Hepatic stellate cell (primary cell): Measurements from ENCODE around the gene ZDHHC20.
A peak's percentile ranks its signal among the peaks of the same experiment; 100 is the strongest.

Source experiments
- DNase-seq: peaks from one replicate; pipeline ENCODE4 v3.0.0; 2011; ENCODE audit warnings: low spot score

The ZDHHC20 gene, protein sequence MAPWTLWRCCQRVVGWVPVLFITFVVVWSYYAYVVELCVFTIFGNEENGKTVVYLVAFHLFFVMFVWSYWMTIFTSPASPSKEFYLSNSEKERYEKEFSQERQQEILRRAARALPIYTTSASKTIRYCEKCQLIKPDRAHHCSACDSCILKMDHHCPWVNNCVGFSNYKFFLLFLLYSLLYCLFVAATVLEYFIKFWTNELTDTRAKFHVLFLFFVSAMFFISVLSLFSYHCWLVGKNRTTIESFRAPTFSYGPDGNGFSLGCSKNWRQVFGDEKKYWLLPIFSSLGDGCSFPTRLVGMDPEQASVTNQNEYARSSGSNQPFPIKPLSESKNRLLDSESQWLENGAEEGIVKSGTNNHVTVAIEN

DNA sequence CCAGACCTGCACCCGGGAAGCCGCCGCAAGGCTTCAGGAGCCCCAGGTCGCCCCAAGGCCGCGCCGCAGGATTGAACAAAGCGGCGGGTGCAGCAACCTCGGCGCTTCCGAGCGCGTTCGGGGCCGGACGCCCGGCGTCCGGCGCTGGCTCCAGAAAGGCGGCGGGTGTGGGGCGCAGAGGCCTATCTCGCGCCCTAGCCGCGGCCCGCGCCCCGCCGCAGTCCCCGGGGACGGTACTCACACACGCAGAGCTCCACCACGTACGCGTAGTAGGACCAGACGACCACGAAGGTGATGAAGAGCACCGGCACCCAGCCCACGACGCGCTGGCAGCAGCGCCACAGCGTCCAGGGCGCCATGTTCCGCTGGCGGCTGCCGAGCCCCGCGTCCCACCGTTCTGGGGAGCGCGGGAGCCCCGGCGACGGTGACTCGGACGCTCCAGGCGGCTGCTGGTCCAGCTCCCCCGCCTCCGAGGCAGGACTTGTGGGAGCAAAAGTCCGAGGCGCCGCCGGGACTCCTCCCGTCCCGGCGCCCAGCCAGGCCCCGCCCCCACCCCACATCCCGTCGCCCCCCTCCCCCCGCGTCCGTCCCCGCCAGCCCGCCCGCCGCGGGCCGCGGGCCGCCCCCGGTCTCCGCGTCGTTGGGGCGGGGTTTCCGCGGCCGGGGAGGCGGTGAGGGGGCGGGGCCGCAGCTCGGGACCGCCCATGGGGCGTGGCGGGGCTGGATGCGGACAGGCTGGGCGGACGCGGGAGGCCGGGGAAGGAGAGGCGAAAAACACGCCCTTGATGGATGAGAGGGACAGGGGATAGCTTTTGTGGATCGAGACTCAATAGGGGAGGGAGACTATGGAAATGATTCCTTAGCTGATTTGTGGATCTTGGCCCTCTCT, at the start of gene ZDHHC20:
TSS of gene ZDHHC20 (minus strand) at position 491 of the 889 bp plus-strand sequence. CDS start at position 359, 132 bp downstream.
- DNase-seq = peak; percentile 87

DNA sequence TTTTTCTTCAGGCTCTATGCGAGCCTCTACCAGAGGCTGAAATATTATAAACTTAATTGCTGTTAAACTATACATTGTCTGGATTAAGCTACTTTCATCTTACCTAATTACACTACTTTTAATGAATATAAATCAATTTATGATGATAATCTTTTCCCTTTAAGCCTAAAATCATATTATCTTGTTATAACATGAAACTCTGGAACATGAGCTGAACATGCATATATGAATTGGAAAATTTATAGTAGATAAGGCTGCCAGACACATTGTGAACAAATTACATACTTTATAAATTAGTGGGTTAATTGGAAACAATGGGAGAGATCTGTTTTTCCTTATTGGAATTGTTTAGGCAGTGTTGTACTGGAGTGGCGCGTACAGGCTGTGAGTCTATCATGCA, 45.3 kb upstream of the ZDHHC20 start:
- DNase-seq = no peak

DNA sequence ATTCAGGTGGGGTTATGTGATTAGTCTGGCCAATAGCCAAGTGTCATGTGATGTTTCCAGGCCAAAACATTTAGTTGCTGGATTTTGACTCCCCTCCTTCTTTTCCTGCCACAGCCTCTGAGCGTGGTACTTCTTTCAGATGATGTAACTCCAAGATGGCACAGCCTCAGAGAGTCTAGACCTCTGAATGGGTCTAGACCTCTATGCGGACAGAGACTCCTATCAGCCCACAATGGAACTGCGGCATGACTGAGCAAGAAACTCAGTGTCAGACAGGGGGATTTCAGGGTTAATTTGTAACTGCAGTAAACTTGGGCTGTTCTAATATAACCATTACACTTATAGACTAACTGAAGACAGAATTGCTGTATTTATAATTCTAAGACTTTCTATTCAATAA, 42.6 kb upstream of the ZDHHC20 start:
- no peak for DNase-seq

DNA sequence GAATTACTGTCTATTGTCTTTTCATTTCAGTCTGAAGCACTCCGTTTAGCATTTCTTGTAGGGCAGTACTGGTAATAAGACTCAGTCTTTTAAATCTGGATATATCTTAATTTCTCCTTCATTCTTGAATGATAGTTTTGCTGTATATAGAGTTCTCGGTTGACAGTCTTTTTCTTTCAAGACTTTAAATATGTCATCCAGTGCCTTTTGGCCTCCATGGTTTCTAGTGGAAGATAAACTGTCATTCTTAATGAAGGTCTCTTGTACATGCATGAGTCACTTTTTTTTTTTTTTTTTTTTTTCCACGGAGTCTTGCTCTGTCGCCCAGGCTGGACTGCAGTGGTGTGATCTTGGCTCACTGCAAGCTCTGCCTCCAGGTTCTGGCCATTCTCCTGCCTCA, 27.2 kb upstream of the ZDHHC20 start:
- no peak for DNase-seq

DNA sequence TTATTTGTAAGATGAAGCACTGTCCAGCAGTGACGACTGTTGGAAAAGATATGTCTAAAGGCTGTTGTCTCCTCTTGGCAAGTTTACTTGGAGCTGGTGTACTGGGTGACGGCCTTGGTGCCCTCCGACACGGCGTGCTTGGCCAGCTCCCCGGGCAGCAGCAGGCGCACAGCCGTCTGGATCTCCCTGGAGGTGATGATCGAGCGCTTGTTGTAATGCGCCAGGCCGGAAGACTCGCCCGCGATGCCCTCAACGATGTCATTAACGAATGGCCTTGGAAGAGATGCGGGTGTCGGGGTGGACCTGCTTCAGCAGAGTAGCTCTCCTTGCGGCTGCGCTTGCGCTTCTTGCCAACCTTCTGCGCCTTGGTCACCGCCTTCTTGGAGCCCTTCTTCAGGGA, 24.6 kb upstream of the ZDHHC20 start:
- no peak for DNase-seq

DNA sequence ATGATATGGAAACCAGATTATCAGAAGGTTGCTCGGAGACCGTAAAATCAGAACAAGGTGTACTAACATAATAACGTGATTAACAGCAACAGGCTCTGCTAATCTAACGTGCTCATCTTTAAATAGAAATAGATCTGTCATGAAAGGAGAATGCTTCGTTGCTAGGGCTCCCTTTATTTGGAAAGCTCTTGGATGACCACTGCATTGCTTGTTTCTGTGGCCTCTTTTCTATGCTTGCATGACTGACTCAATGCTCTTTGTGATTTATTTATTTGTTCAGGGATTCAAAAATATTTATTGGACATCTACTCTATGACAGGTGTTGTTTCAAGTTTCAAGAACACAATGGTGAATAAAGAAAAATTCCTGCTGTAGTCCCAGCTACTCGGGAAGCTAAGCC, 22.3 kb upstream of the ZDHHC20 start:
- peak; percentile 42 for DNase-seq

DNA sequence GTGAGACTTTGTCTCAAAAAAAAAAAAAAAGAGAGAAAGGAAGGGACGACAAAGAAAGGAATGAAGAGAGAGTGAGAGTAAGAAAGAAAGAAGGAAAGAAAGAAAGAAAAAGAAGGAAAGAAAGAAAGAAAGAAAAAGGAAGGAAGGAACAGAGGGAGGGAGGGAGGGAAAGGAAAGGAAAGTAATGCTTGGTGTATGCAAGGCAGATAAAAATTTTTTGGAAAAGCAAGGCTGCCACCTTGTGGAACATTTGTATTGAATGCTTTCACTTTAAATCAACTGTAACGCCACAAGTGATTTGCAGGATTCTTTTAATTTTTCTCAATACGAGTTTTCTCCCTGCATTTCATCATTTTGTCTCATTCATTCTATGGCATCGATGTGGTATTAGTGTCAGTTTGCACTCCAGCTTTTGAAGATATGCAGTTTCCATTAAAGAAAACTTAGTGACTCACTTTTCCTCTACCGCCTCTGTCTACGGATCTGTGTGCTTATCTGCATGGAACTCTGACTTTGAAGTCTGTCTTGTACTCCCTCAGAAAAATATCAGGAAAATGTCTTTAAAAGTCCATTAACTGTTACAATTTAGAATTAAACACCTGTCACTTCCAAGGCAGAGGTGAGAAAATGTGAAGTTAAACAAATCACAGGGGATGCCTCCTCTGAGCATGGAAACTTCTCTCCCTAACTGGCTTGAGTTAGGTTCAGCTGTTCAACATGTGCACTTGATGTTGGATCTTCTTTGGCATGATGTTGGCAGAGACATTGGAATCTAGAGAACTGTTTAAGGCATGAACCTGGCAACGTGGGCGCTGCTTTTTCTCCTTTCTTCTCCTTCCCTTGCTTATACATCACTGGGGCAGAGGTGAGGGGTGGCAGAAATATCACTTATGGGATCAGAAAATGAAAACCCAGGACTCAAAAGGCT, 20.0 kb upstream of the ZDHHC20 start:
- peak; percentile 32 for DNase-seq

DNA sequence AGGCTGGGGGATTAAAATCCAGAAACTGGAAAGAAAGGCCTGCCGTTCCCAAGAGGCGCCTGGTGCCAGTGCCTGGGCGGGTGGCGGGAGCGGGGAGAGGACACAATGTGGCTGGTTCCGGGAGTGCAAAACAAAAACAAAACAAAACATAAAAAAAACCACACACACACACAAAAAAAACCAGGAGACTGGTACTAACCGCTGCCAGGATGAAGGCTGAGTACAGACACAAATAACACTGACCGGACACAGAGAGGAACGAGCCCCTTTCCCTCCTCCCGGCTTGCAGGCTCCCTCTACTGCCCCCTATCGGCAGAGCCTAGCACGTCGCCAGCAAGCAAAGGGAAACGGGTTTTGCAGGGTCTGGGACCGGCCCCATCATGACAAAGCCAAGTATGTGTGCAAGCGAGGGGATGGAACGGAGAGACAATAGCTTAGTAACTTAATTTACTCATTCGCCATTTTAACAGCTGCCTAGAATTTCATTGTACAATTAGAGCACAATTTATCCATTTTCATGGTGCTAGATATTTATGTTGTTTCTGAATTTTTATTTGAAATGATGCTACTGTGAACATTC, 17.9 kb upstream of the ZDHHC20 start:
- peak; percentile 61 for DNase-seq

DNA sequence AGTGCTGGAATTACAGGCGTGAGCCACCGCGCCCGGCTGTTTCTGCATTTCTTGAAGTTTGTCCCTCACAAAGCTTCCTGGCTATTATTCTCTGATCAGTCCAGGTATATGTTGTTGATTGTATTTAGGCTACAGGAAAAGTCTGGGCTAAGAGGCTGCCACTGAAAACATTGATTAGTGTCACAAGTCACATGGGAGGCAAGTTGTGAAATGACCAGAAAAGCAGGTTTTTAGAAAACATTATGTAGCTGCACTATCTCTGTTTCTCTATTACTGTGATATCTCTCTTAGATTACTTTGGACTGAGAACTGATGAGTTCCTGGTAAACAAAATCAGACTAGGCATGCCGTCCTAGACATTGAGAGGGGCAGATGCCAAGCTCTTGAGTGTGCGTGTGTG, 16.0 kb upstream of the ZDHHC20 start:
- no peak for DNase-seq

DNA sequence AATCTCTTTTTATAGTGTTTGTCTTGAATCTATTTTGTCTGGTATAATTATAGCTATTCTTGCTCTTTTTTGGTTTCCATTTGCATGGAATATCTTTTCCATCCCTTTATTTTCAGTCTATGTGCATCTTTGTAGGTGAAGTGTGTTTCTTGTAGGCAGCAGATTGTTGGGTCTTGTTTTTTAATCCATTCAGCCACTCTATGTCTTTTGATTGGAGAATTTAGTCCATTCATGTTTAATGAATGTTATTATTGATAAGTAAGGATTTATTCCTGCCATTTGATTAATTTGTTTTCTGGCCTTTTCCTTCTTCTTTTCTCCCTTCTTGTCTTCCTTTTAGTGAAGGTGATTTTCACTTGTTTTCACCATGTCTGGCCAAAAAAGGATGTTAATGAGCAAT, 11.7 kb upstream of the ZDHHC20 start:
- DNase-seq = no peak

DNA sequence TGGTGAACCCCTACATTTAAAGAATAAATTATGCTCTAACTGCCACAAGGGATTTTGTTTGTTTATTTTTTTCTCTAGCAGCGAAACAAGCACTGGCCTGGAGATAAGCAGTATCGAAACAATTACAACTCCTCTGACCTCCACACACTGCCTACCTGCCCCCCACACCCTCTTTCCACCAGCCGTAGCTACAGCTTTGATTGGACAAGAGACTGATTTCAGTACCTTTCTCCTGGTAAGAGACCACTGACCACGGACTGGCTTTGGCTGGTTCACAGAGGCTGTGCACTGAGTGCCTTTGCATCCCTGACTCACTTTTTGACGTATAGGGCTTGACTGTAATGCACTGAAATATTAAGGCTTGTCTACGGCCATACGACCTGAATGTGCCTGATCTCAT, 7.4 kb upstream of the ZDHHC20 start:
- DNase-seq = no peak

DNA sequence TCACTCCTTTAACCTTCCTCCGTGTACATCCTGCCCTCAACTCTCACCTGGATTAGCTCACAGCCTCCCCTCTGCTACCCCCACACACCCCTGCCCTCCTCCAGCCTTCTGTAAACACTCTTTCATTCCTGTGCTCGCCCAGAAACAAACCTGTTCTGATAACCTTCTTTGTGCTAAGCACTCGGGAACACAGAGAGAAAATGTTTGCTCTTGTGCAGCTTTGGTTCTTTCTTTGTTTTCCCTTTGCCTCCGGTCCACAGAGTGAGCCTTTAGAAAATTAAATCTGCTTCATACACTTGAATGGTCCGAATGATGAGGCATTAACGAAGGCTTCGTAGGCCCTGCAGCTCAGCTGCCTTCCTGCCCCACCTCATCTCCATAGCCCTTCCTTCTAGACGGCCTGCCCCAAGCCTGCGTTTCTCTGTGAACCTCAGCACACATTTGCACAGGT, 6.6 kb upstream of the ZDHHC20 start:
- no peak for DNase-seq

DNA sequence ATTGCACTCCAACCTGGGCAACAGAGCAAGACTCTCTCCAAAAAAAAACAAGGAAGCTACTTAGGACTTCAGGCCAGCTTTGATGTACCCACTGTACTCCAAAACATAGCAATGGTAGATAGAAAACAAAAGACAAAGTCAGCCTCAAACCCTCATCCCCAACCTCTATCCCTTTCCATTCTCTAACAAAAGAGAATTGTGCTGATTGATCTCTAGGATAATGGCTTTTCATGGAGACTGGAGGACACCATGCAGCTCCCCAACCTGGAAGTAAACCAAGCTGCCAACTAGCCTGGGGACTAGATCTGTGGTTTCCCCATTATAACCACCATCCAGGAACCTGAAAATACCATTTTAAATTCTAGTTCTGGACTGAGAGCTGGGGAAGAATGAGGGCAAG, 4.3 kb upstream of the ZDHHC20 start:
- DNase-seq = no peak

DNA sequence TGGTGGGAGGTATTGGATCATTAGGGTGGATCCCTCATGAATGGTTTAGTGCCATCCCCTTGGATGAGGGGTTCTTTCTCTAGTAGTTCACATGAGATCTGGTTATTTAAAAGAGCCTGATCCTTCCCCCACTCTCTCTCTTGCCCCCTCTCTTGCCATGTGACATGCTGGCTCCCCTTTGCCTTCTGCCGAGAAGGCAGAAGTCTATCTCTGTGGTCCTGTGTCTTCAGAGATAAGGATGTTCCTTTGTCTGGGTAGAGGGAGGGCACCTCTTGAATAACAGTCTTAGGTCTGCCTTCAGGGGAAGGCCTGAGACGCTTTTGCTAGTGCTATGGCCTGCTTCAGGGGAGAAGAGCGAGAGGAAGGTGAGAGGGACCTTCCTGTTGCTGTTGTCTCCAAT, 2.0 kb upstream of the ZDHHC20 start:
- no peak for DNase-seq

DNA sequence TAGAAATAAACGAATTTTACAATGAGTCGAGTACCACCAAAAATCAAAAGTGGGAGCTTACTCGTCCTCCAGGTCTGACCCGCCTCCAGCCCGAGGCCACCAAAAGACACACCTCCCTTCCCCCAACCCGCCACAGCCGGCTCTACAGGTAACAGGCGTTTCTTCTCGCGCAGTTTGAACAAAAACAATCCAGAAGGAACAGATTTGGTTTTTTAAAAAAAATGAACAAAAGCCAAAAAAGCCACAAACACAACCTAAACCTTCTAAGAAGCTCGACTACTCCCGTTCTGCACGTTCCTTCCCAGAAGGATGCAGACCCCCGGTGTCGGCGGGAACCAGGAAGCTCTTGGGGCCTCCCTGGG, 671 bp downstream of the ZDHHC20 start:
- peak; percentile 23 for DNase-seq

DNA sequence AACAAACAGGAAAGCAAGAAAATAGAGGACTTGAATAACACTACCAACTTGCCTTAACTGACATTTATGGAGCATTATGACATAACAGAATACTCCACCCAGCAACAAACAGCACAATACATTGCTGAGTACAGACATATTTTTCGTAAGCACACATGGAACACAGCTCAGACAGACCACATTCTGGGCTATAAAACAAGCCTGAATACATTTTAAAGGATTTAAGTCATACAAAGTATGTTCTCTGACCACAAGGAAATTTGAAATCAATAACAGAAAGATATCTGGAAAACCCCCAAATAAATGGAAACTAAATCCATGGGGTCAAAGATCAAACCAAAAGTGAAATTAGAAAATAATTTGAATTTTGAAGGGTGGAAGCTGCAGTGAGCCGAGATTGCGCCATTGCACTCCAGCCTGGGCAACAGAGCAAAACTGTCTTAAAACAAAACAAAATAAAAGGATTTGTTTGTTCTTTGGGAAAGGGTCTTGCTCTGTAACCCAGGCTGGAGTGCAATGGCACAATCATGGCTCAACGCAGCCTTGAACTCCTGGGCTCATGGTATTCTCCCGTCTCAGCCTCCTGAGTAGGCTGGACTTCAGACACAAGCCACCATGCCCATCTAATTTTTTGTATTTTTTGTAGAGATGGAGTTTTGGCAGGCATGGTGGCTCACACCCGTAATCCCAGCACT, 5.6 kb downstream of the ZDHHC20 start:
- no peak for DNase-seq

DNA sequence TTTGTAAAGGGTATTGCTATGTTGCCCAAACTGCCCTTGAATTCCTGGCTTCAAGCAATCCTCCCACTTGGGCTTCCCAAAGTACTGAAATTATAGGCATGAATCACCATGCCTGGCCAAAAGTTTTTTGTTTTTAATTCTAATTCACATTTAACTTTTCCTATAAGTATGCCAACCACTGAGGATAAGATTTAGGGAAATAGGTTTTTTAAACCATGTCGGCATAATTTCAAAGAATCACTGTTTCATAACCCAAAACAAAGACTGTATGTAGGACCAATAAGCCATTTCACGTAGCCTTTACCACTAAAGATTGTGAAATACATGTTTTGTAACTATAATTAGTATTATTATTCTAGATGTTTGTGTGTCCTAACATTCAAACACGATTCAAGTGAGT, 8.2 kb downstream of the ZDHHC20 start:
- no peak for DNase-seq

DNA sequence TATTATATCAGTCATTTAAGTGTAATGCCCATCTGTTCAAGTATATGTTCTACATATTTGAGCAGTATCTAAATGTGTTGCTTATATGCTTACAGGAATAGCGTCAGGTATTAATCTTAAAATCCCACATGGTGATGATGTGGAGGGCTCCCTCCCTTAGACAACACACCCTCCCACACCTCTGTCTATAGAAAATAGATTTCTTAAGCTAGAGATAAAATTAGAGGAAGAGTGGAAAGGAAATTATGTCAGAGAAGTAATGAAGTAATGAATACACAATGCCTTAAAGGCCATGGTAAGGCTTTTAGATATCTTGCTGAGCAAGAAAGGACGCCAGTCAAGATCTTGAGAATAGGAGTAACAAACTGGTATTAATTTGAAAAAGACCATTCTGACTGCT, 12.4 kb downstream of the ZDHHC20 start:
- DNase-seq = no peak

DNA sequence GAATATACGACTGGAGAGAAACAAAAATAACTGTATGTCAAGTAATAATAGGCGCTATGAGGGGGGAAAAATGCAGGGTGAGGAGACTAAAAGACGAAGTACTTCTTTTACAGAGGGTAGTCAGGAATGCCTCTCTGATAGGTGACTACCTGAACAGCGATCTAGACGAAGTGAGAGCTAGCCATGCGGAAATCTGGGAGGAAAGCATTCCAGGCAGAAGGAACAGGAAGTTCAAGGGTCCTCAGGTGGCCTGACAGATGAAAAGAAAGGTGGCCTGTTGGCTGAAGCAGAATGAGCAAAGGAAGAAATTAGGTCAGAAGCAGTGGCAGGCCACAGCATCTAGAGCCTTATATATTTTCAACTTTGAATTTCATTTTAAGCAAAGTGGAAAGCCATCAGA, 13.3 kb downstream of the ZDHHC20 start:
- DNase-seq = no peak

DNA sequence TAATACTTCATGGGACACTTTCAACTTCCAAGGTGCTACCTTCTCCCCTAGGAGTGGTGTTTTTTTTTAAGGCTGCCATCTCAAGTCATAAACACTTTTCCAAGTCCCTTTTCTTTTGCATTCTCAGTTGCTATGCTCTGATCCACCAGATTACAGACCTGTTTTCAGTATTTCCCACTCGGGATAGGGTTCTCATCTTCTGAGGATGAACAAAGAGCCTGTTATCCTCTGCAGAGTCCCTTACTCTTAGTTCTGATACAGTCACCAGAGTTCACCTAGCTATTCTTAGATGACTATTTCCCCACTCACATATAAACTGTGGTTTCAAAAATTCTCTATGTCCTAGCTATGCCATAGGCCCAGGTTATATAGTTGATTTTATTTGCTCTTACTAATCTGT, 15.9 kb downstream of the ZDHHC20 start:
- DNase-seq = no peak

DNA sequence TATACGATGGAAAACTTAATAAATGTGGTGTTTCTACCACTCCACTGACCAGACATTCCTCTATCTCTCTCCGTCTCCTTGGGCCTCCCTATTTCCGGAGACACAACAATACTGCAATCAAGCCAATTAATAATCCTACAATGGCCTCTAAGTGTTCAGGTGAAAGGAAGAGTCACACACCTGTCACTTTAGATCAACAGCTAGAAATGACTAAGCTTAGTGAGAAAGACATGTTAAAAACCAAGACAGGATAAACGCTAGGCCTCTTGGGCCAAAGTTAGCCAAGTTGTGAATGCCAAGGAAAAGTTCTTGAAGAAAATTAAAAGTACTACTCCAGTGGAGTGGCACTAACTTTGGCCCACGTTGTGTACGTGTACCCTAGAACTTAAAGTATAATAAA, 22.5 kb downstream of the ZDHHC20 start:
- no peak for DNase-seq
